Esophagus mucosa (tissue), 1 donor: ENCODE measurements around the gene SPEM3. TPM values are rescaled to one million over a fixed set of nuclear protein-coding genes. Genes with fewer than 3 reads are reported as not detected.
"Not testable (repeated sequence)": the region's sequence is repeated elsewhere in the genome, so short reads cannot be mapped to it uniquely, and the experiment has no call there.

Source experiments
- ATAC-seq: fragments of 200-7000 bp; cut with Tn5 transposase; one replicate; pipeline ENCODE4 v1.9.1; 2020
- total RNA-seq: library from RNA; stranded (reverse); gene quantifications from one replicate; pipeline ENCODE4 v1.2.4, GENCODE V29; 2023
- donor health status: DM: yes; HTN: yes; CAD: no.

SPEM3 gene
- total RNA-seq, 1 donor from 2014 or later: not detected

DNA sequence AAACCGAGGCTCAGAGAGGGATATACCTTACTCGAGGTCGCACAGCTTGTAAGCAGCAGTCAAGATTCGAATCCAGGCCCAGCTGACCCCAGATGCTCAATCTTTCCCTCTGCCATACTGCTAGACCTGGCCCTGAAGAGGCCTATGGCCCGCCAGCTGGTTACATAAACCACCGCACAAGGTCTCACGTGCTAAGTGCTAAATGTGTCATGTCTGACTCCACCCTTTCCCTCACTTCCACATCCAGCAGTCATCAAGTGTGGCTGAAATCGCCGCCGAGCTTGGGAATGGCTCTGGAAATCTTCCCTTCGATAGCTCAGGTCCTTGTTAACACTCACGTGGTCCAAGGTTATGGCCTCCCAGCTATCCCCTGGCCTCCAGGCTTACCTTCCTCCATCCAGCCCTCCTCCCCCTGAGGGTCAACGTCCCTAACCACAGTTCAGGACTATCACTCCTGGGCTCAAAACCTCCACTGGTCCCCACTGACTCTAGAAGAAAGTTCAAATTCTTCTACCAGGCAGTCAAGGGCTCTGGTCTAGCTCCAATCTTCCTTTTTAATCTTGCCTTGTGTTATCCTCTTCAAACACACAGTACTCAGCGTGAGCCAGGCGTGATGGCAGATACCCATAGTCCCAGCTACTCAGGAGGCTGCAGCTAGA, 47.2 kb downstream of the SPEM3 start:
- peak; percentile 44 for ATAC-seq

DNA sequence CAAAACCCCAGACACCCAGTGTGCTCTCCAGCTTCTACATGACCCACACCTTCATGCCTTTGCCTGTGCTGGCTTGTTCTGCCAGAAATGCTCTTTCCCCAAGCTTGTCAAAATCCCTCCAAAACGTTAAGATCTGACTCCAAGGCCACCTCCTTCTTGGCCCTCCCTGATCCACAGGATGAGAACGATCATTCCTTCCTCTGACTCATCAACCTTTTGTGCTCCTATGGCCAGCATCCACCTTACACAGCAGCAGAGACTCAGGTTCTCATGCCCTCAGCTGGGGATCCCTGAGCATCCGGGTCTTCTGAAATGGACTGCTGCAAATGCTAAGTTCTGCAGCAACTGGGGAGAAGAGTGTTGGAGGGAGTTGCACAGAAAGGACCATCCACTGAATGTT, 47.8 kb downstream of the SPEM3 start:
- ATAC-seq: peak; percentile 73

DNA sequence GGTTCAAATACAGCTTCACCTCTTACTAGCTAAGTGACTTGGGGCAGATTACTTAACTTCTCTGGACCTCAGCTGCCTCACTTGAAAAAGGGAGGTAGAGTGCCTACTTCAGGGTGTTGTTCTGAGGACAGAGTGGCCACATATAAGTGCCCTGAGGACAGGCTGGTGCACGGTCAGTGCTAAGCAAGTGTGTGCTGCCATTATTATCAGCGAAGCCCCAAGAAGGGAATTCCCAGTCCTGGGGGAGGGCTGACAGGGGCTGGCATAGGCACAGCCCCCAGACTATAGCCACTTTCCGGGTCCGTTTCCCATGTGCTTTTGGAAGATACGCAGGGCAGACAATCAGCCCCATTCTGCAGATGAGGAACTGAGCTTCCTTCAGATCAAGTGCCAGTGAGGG, 48.3 kb downstream of the SPEM3 start:
- no peak for ATAC-seq

GRCh38 chr17:7477392-7478275, 49.0 kb downstream of the SPEM3 start:
- ATAC-seq: peak; percentile 76

- ATAC-seq: peak; percentile 30
These were observed 49.9 kb downstream of the SPEM3 start for GRCh38 chr17:7478276-7479212.

DNA sequence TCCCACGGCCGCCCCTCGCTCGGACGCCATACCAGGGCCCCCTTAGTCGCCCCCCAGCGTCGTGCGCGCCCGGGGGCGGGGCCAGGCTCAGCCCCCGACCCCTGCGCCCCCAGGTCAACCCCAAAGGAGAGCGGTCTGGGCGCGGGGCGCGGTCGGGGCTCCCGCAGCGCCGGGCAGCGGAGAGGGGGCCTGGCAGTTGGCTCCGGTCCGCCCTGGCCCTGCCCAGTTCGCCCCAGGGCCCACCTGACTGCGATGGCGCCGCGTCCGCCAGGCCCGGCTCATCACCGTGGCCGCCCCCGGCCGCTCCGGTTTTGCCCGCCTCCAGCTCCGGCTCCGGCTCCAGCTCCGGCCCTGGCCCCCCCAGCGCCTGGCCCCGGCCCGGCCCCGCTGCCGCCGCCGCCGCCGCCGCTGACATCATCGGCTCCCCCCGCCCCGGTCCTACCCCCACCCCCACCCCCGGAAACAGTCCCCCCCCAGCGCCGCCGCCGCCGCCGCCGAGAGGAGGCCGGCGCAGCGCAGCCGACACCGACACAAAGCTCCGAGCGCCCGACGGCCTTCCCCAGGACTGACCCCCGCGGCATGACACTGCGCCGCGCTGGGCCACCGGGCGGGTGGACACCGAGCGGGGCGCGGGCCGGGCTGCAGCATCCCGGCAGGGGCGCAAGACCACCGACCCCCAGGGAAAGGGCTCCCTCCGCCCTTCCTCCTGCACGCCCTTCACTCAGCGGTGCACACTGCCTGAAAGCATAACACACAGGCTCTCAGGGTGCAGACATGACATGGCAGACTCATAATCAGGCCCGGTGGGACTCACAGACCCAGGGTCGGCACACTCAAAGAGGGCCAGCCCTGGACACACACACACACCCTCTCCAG, 50.8 kb downstream of the SPEM3 start, which contains the start of gene ZBTB4:
Gene ZBTB4 (minus strand): TSS at position 419 of the 876 bp plus-strand sequence. CDS start 12,830 bp downstream, outside the sequence.
- ATAC-seq: peak; percentile 1

DNA sequence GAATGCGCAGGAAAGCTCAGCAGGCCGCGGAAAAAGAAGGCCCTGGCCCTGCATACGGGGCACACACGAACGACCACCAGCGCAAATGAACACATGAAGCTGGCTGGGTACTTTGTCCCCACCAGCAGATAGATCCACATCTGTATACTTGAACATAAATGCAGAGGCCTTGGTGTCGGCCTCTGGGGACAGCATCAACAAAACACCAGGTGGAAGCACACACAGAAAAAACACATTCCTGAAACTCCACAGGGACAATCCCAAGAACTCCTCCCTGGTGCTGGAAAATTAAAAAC, 51.4 kb downstream of the SPEM3 start:
- no peak for ATAC-seq

DNA sequence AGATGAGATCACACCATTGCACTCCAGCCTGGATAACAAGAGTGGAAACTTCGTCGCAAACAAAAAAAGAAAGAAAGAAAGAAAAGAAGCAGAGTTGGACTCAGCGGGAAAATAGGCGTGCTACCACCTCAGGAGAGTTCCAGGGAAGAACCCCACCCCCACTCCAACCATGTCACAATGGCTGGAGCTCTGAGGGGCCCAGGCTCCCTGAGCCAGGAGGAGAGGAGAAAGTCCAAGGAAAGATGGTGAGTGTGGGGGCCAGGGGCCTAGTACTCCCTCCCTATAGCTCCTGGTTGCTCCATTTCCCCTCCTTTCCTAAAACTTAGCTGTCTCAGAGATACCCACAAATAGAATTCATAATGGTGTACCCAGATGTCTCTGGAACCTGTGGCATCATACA, 52.6 kb downstream of the SPEM3 start, which contains the start of gene SLC35G6:
Gene SLC35G6 (plus strand): TSS at position 172 of the 400 bp plus-strand sequence. CDS start 71 bp downstream, at position 243.
- not testable (repeated sequence) for ATAC-seq

DNA sequence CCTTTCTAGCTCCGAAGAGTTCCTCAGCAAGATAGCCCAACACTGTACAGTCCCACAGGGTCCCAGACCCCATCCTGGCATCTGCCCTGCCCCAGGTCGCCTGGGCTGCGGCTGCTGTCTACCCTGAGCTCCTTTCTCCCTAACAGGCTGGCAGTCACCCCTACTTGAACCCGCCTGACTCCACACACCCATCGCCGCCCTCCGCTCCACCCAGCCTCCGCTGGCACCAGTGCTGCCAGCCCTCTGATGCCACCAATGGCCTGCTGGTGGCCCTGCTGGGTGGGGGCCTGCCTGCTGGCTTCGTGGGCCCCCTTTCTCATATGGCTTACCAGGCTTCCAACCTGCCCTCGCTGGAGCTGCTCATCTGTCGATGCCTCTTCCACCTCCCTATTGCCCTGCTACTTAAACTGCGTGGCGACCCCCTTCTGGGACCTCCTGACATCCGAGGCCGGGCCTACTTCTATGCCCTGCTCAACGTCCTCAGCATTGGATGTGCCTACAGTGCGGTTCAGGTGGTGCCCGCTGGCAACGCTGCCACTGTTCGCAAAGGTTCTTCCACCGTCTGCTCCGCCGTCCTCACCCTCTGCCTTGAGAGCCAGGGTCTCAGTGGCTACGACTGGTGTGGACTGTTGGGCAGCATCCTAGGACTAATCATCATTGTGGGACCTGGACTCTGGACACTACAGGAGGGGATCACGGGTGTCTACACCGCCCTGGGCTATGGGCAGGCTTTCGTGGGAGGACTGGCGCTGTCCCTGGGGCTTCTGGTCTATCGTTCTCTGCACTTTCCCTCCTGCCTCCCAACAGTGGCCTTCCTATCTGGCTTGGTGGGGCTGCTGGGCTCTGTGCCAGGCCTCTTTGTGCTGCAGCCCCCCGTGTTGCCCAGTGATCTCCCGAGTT, 53.4 kb downstream of the SPEM3 start:
- not testable (repeated sequence) for ATAC-seq

Other genes starting within 250 kb of the SPEM3 start
- 1.00 TPM for gene ASGR1, start 249.5 kb upstream of the SPEM3 start, total RNA-seq
- 3.1 TPM for gene DLG4, start 209.0 kb upstream of the SPEM3 start, total RNA-seq
- 311 TPM for gene ACADVL, start 208.9 kb upstream of the SPEM3 start, total RNA-seq
- 32.7 TPM for gene DVL2, start 194.3 kb upstream of the SPEM3 start, total RNA-seq
- gene PHF23, start 189.4 kb upstream of the SPEM3 start, total RNA-seq: 33.6 TPM
- gene GABARAP, start 186.4 kb upstream of the SPEM3 start, total RNA-seq: 268 TPM
- gene CTDNEP1, start 177.1 kb upstream of the SPEM3 start, total RNA-seq: 87.6 TPM
- 40.3 TPM for gene ELP5, start 176.6 kb upstream of the SPEM3 start, total RNA-seq
- 279 TPM for gene CLDN7, start 166.4 kb upstream of the SPEM3 start, total RNA-seq
- 0.68 TPM for gene SLC2A4, start 147.1 kb upstream of the SPEM3 start, total RNA-seq
- 0.96 TPM for gene YBX2, start 134.2 kb upstream of the SPEM3 start, total RNA-seq
- 623 TPM for gene EIF5A, start 121.2 kb upstream of the SPEM3 start, total RNA-seq
- gene GPS2, start 113.5 kb upstream of the SPEM3 start, total RNA-seq: 38.9 TPM
- 13.5 TPM for gene NEURL4, start 99.5 kb upstream of the SPEM3 start, total RNA-seq
- gene ACAP1, start 92.3 kb upstream of the SPEM3 start, total RNA-seq: 3.8 TPM
- gene KCTD11, start 76.7 kb upstream of the SPEM3 start, total RNA-seq: 32.9 TPM
- gene TMEM95, start 73.7 kb upstream of the SPEM3 start, total RNA-seq: not detected
- gene TNK1, start 47.8 kb upstream of the SPEM3 start, total RNA-seq: 6.1 TPM
- gene PLSCR3, start 34.3 kb upstream of the SPEM3 start, total RNA-seq: 23.1 TPM
- 92.8 TPM for gene TMEM256, start 24.8 kb upstream of the SPEM3 start, total RNA-seq
- gene NLGN2, start 21.0 kb upstream of the SPEM3 start, total RNA-seq: 3.0 TPM
- gene SPEM1, start 8.5 kb upstream of the SPEM3 start, total RNA-seq: not detected
- not detected for gene SPEM2, start 3.2 kb upstream of the SPEM3 start, total RNA-seq
- gene TMEM102, start 6.6 kb downstream of the SPEM3 start, total RNA-seq: 8.2 TPM
- 8.6 TPM for gene FGF11, start 10.7 kb downstream of the SPEM3 start, total RNA-seq
- gene CHRNB1, start 16.2 kb downstream of the SPEM3 start, total RNA-seq: 4.9 TPM
- 21.0 TPM for gene ZBTB4, start 50.8 kb downstream of the SPEM3 start, total RNA-seq
- gene SLC35G6, start 52.6 kb downstream of the SPEM3 start, total RNA-seq: not detected
- gene POLR2A, start 55.5 kb downstream of the SPEM3 start, total RNA-seq: 116 TPM
- gene TNFSF12, start 120.2 kb downstream of the SPEM3 start, total RNA-seq: 2.7 TPM
- gene TNFSF13, start 129.9 kb downstream of the SPEM3 start, total RNA-seq: 6.4 TPM
- 34.5 TPM for gene SENP3, start 133.1 kb downstream of the SPEM3 start, total RNA-seq
- 61.3 TPM for gene CD68, start 150.8 kb downstream of the SPEM3 start, total RNA-seq
- gene MPDU1, start 155.0 kb downstream of the SPEM3 start, total RNA-seq: 36.7 TPM
- 74.0 TPM for gene SOX15, start 161.2 kb downstream of the SPEM3 start, total RNA-seq
- 17.0 TPM for gene FXR2, start 186.0 kb downstream of the SPEM3 start, total RNA-seq
- gene SAT2, start 199.0 kb downstream of the SPEM3 start, total RNA-seq: 35.7 TPM
- gene SHBG, start 201.3 kb downstream of the SPEM3 start, total RNA-seq: 0.48 TPM
- 0.36 TPM for gene ATP1B2, start 222.1 kb downstream of the SPEM3 start, total RNA-seq